Mesangial cell (primary cell): Measurements from ENCODE around the gene ZCCHC4. TPM values are rescaled to one million over a fixed set of nuclear protein-coding genes. Genes with fewer than 3 reads are reported as not detected.

Experiments used
- total RNA-seq: library from RNA; depleted of rRNA; stranded (reverse); fragments of >200 nt; gene quantifications from 2 replicates; pipeline ENCODE4 v1.2.3, GENCODE V29; 2015

ZCCHC4 gene
- 3.9 and 7.0 TPM in 2 replicates for total RNA-seq

DNA sequence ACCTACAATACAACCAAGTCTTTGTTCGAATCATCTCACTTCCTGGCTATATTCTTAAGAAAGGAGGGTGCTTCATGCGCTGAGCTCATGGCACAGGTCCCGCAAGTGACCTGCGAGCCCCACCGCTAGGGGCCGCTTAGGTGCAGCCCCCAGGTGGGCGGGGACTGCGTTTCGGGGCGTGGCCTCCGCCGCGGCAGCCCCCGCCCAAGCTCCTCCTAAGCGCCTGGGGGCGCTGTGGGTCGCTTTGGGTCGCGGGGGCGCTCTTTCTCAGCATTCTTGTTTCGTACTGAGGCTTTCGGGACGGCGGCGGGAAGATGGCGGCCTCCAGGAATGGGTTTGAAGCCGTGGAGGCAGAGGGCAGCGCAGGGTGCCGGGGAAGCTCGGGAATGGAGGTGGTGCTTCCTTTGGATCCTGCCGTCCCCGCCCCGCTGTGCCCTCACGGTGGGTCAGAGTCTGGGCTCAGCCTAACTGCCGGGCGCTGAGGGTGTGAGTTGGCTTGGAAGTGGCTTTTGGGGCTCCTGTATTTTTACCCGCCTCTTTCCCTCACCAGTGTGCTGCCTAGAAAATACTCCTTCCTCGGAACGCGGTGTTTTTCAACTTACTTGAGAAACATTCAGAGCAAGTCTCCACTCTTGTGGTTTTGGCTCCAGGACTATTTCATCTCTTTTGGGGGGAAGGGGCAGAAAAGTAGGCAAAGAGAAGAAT is at the start of gene ZCCHC4:
Gene ZCCHC4, plus strand, starts transcription at position 279 of the 705 bp plus-strand sequence. Its CDS starts 36 bp downstream, at position 315.

DNA sequence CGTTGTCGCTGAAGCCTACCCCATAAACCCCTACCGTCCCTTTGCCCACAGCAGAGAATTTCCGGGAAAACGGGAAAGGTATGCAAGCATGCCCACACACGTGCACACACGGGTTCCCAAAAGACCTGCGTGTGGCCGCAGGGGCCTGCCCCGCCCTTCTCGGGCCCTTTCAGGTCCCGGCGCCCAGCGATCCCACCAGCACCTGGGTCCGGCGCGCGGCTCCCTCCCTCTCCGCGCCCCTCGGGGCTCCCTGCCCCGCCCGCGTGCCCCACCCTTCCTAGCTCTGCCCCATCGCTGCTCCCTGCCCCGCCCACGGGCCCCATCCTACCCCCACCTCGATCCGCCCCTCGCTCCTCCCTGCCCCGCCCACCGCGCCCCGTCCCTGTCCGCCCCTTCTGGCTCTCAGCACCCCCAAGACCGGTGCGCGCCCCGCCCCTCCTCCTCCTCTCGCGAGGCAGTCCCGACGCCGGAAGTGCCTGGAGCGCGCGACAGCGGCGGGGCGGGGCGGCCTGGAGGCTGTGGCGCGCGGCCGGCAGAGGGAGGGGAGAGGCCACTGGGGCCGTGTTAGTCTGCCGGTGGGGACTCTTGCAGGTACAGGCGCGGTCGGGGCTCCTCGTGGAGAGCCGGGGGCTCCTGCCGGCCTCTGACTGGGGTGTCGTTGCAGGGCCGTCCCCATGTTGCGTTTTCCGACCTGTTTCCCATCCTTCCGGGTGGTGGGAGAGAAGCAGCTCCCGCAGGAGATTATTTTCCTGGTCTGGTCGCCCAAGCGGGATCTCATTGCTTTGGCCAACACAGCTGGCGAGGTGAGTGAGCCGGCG is 64.4 kb downstream of the ZCCHC4 start, which contains the start of gene ANAPC4:
Gene ANAPC4, plus strand, starts transcription at position 510 of the 818 bp plus-strand sequence. Its CDS starts 165 bp downstream, at position 675.

Other genes with a start within 250 kb of the ZCCHC4 start
- gene SEPSECS, start 152.3 kb upstream of the ZCCHC4 start, total RNA-seq, result 2.4 and 4.1 TPM in 2 replicates
- 7.9 and 20.0 TPM in 2 replicates for gene PI4K2B, start 78.7 kb upstream of the ZCCHC4 start, total RNA-seq
- 9.3 and 12.2 TPM in 2 replicates for gene ANAPC4, start 64.5 kb downstream of the ZCCHC4 start, total RNA-seq